Natural killer cell (primary cell): ENCODE data around the gene AGXT. TPM values are rescaled to one million over a fixed set of nuclear protein-coding genes. Genes with fewer than 3 reads are reported as not detected.

Experiments
- ATAC-seq, 3 donors: fragments of 150-1000 bp in 2 of 3; fragments of 200-7000 bp in 1 of 3; cut with Tn5 transposase; 1 replicate in 1 of 3; 2 replicates in 2 of 3; pipeline ENCODE4 v1.10.0; 2021; ENCODE audit warnings: mild to moderate bottlenecking in 2 of 3, moderate library complexity in 2 of 3
- DNase-seq, 2 donors: peaks; one replicate each; pipeline versions ENCODE4 v3.0.0 to v3.0.0-alpha.2; 2013 to 2021; ENCODE audit warnings: mixed read lengths in 1 of 2
- H3K27ac ChIP-seq: one replicate; pipeline ENCODE4 v1.5.1; 2013; ENCODE audit warnings: mild to moderate bottlenecking, low read length
- H3K27me3 ChIP-seq: one replicate; pipeline ENCODE4 v1.6.1; 2013; ENCODE audit warnings: low read length; ENCODE audit not compliant: control insufficient read depth, insufficient read depth
- H3K36me3 ChIP-seq: one replicate; pipeline ENCODE4 v1.6.1; 2013; ENCODE audit warnings: low read length; ENCODE audit not compliant: control insufficient read depth, insufficient read depth
- H3K4me1 ChIP-seq: one replicate; pipeline ENCODE4 v1.6.1; 2013; ENCODE audit warnings: low read length; ENCODE audit not compliant: control insufficient read depth, insufficient read depth
- H3K4me3 ChIP-seq: one replicate; pipeline ENCODE4 v1.5.1; 2013; ENCODE audit warnings: low read length
- H3K9me3 ChIP-seq: one replicate; pipeline ENCODE4 v1.6.1; 2013; ENCODE audit warnings: low read length; ENCODE audit not compliant: control insufficient read depth, insufficient read depth
- H3K27ac Mint-ChIP-seq, 2 donors: one replicate each; pipeline ENCODE4 v1.8.0; 2022; ENCODE audit warnings: mild to moderate bottlenecking in 2 of 2, mixed read lengths in 2 of 2, moderate library complexity in 1 of 2
- H3K27me3 Mint-ChIP-seq, 2 donors: one replicate each; pipeline ENCODE4 v1.8.0; 2022; ENCODE audit warnings: low read depth in 2 of 2, mixed read lengths in 2 of 2
- H3K36me3 Mint-ChIP-seq: one replicate; pipeline ENCODE4 v1.8.0; 2022; ENCODE audit warnings: mixed read lengths
- H3K4me1 Mint-ChIP-seq, 2 donors: one replicate each; pipeline ENCODE4 v1.8.0; 2022; ENCODE audit warnings: mixed read lengths in 2 of 2
- H3K4me3 Mint-ChIP-seq: one replicate; pipeline ENCODE4 v1.8.0; 2022; ENCODE audit warnings: mild to moderate bottlenecking, moderate library complexity, mixed read lengths
- H3K9me3 Mint-ChIP-seq, 2 donors: one replicate each; pipeline ENCODE4 v1.8.0; 2022; ENCODE audit warnings: mixed read lengths in 2 of 2
- WGBS: methylation state at CpG from one replicate; pipeline ENCODE4 v1.1.7; 2013; ENCODE audit warnings: missing lambda C conversion rate; ENCODE audit not compliant: insufficient coverage; 5-methylcytosine and 5-hydroxymethylcytosine counted together
- intact Hi-C: fragments of 100-400 bp; cut with micrococcal nuclease; formaldehyde crosslinking; loops from one replicate; pipeline ENCODE4 v1.14.2; 2022
- total RNA-seq, 4 donors: library from RNA; stranded (reverse); fragments of 120-200 nt in 1 of 4; gene quantifications; one replicate each; pipeline versions ENCODE4 v1.2.3 to v1.2.4, GENCODE V29; 2013 to 2022
- TF ChIP-seq, protein P1 (sequence below): fragments of 200-600 bp; IDR thresholded peaks from one replicate; pipeline ENCODE4 v1.8.0; 2022; ENCODE audit warnings: antibody characterized with exemption

AGXT gene
- total RNA-seq, 3 donors from 2014 or later (not counting 1 experiment from before 2014, with no cell fraction given) = not detected

DNA sequence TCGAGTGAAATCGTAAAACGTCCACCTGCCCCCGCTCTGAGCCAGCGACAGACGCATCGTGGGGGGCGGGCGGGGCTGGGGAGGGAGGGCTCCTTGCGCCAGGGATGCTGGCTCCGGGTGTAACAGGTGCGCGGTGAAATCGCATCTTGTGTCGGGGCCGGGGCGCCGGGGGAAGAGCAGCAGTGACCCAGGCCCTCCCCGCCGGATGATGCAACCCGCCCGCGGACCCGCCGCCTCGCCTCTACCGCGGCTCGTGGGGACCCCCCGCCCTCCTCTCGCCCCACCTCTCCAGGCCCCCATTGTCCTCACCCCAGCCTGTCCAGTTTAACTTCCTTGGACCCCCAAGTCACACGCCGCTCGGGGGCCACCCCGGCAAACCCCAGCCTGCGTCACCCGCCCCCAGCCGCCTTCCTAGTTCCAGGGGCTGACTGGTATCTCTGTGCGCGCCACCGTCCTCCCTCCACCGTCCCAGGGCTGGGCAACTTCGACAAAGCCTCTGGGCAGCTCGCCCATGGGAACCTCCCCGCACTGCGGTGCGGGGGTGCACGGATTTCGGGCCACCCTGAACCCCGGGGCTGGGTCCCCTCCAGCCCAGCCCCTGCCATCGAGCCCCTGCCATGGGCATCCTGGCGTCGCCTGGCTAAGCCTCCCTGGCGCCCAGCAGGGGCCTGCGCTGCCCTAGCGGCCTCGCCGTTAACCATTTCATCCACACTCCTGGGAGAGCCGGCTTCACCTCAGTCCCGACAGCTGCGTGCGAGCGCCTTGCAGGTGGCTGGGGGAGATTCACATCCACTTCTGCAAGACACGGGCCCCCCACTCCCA, 47.8 kb upstream of the AGXT start:
- DNase-seq (no peak), ATAC-seq (peak in 1 of 3 donors; percentile 37)
- 2% methylated on average over 64 of the region's 64 CpGs for WGBS
- TF ChIP-seq, protein P1, sequence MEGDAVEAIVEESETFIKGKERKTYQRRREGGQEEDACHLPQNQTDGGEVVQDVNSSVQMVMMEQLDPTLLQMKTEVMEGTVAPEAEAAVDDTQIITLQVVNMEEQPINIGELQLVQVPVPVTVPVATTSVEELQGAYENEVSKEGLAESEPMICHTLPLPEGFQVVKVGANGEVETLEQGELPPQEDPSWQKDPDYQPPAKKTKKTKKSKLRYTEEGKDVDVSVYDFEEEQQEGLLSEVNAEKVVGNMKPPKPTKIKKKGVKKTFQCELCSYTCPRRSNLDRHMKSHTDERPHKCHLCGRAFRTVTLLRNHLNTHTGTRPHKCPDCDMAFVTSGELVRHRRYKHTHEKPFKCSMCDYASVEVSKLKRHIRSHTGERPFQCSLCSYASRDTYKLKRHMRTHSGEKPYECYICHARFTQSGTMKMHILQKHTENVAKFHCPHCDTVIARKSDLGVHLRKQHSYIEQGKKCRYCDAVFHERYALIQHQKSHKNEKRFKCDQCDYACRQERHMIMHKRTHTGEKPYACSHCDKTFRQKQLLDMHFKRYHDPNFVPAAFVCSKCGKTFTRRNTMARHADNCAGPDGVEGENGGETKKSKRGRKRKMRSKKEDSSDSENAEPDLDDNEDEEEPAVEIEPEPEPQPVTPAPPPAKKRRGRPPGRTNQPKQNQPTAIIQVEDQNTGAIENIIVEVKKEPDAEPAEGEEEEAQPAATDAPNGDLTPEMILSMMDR = no peak
- no peak overlapping the region for H3K27ac Mint-ChIP-seq
- no peaks in the 10 kb centered on the region for H3K4me1 ChIP-seq
- intact Hi-C loops = no loop called here
- H3K4me3 ChIP-seq = no peak overlapping the region
- H3K9me3 ChIP-seq = no peaks in the 10 kb centered on the region
- peaks cover 29% of the 10 kb centered on the region for H3K27me3 ChIP-seq
- no peaks in the 10 kb centered on the region for H3K4me1 Mint-ChIP-seq
- H3K4me3 Mint-ChIP-seq = no peak overlapping the region
- no peaks in the 10 kb centered on the region for H3K9me3 Mint-ChIP-seq
- peaks cover 53 to 60% of the 10 kb centered on the region in 2 donors for H3K27me3 Mint-ChIP-seq
- H3K36me3 ChIP-seq = no peaks in the 10 kb centered on the region
- no peaks in the 10 kb centered on the region for H3K36me3 Mint-ChIP-seq
- H3K27ac ChIP-seq = no peak overlapping the region

DNA sequence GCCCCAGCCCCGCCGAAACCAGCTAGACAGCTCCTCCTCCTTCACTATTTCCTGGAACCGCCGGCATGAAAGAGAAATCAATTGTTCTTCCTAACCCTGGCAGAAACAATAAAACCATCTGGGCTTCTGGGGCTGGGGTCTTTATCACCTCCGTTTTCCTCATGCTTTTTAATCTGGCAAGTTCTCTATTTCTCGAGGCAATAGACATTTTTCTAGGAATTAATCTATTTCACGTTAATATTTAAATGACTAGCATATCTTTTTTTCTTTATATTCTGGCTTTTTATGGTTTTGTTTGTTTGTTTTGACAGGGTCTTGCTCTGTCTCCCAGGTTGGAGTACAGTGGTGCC, 47.2 kb upstream of the AGXT start:
- Histone ChIP-seq H3K27me3 (peaks cover 32% of the 10 kb centered on the region), H3K9me3 (no peaks in the 10 kb centered on the region), H3K36me3 (no peaks in the 10 kb centered on the region), H3K4me3 (no peak overlapping the region), H3K27ac (no peak overlapping the region), H3K4me1 (no peaks in the 10 kb centered on the region)
- TF ChIP-seq, protein P1 = no peak
- ATAC-seq = no peak
- Mint-ChIP-seq H3K4me1 (no peaks in the 10 kb centered on the region), H3K27me3 (peaks cover 51 to 61% of the 10 kb centered on the region in 2 donors), H3K4me3 (peak overlapping the region; percentile 55), H3K27ac (no peak overlapping the region), H3K36me3 (no peaks in the 10 kb centered on the region), H3K9me3 (no peaks in the 10 kb centered on the region)
- no peak for DNase-seq
- intact Hi-C loops = no loop called here
- WGBS = 6% methylated on average over 6 of the region's 7 CpGs

DNA sequence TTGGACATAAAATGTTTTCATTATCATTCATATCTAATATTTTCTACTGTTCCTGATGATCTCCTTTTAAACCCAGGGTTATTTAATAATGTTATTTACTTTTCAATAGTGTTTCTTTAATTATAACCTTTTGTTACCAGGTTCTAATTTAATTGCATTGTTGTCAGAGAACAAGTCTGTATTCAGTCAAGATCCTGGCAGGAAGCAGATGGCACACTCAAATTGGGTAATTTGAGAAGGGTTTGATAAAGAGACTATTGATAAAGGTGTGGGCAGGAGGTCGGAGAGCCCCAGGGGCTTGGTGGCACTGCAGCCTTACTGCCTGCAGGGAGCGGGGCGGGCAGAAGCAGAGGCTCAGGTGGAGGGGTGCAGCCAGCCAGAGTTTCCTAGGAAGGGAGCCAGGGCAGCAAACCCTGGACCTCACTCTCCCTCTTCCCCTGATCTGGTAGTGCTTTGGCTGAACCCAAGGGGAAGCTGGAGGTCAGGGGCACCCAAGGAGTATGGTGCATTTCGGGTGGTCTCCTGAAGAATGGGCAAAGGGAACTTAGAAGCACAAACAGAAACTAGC, 46.3 kb upstream of the AGXT start:
- DNase-seq (no peak), ATAC-seq (no peak)
- H3K27me3 Mint-ChIP-seq = peaks cover 54 to 70% of the 10 kb centered on the region in 2 donors
- no peaks in the 10 kb centered on the region for H3K4me1 Mint-ChIP-seq
- H3K27me3 ChIP-seq = peaks cover 32% of the 10 kb centered on the region
- peak overlapping the region; percentile 7 for H3K4me3 Mint-ChIP-seq
- H3K9me3 Mint-ChIP-seq = no peaks in the 10 kb centered on the region
- H3K27ac Mint-ChIP-seq = no peak overlapping the region
- H3K4me1 ChIP-seq = no peaks in the 10 kb centered on the region
- H3K27ac ChIP-seq = no peak overlapping the region
- intact Hi-C loops = no loop called here
- WGBS = 77% methylated on average over 4 of the region's 4 CpGs
- H3K9me3 ChIP-seq = no peaks in the 10 kb centered on the region
- TF ChIP-seq, protein P1 = no peak
- H3K4me3 ChIP-seq = no peak overlapping the region
- no peaks in the 10 kb centered on the region for H3K36me3 ChIP-seq
- H3K36me3 Mint-ChIP-seq = no peaks in the 10 kb centered on the region
